ENCODE results near the gene ZNF541. TPM values are rescaled to one million over a fixed set of nuclear protein-coding genes. Genes with fewer than 3 reads are reported as not detected.
A peak's percentile ranks its signal among the peaks of the same experiment; 100 is the strongest.

Gene ZNF541
- total RNA-seq, 4 donors from 2014 or later, result 0.17 to 0.23 (median 0.19) TPM; not detected in 1

- 51% methylated on average over 6 of the region's 6 CpGs for WGBS
- H3K4me1 ChIP-seq, result no peaks in the 10 kb centered on the region
Observed at GRCh38 chr19:47582320-47582909, 9.5 kb upstream of the ZNF541 start.

GRCh38 chr19:47581605-47582319 lies 8.8 kb upstream of the ZNF541 start:
- Histone ChIP-seq H3K27me3 (no peaks in the 10 kb centered on the region), H3K4me1 (no peaks in the 10 kb centered on the region), H3K27ac (replicated peaks in 1 of 4) (no peak overlapping the region), H3K9me3 (no peaks in the 10 kb centered on the region), H3K4me3 (no peak overlapping the region), H3K36me3 (no peaks in the 10 kb centered on the region)
- TF ChIP-seq EP300 (IDR thresholded peaks at IDR 0.05) (no peak), POLR2AphosphoS5 (IDR thresholded peaks at IDR 0.05) (no peak)
- 67% methylated on average over 6 of the region's 6 CpGs for WGBS
- no peak for DNase-seq (ENCODE audit: extremely low spot score)
- intact Hi-C loops (cut with DNase I), result no loop called here

More at GRCh38 chr19:47582320-47582909, 9.5 kb upstream of the ZNF541 start:
- Histone ChIP-seq H3K27ac (replicated peaks in 1 of 4) (no peak overlapping the region), H3K27me3 (no peaks in the 10 kb centered on the region), H3K36me3 (no peaks in the 10 kb centered on the region), H3K4me3 (no peak overlapping the region), H3K9me3 (no peaks in the 10 kb centered on the region)
- TF ChIP-seq POLR2AphosphoS5 (IDR thresholded peaks at IDR 0.05) (no peak), POLR2A (IDR thresholded peaks at IDR 0.05; ENCODE audit: low read depth) (no peak), EP300 (IDR thresholded peaks at IDR 0.05) (no peak), CTCF (IDR thresholded peaks at IDR 0.05) (no peak)
- DNase-seq (ENCODE audit: extremely low spot score), result no peak
- intact Hi-C loops (cut with DNase I), result no loop called here

GRCh38 chr19:47580397-47580796 lies 7.4 kb upstream of the ZNF541 start:
- 85% methylated on average over 3 of the region's 3 CpGs for WGBS
- Histone ChIP-seq H3K4me1 (no peaks in the 10 kb centered on the region), H3K27me3 (no peaks in the 10 kb centered on the region), H3K27ac (replicated peaks in 1 of 4) (no peak overlapping the region), H3K9me3 (no peaks in the 10 kb centered on the region), H3K36me3 (no peaks in the 10 kb centered on the region), H3K4me3 (no peak overlapping the region)
- TF ChIP-seq EP300 (IDR thresholded peaks at IDR 0.05), result no peak
- TF ChIP-seq CTCF (IDR thresholded peaks at IDR 0.05), result no peak
- TF ChIP-seq POLR2AphosphoS5 (IDR thresholded peaks at IDR 0.05), result no peak
- no peak for TF ChIP-seq POLR2A (IDR thresholded peaks at IDR 0.05; ENCODE audit: low read depth)
- DNase-seq (ENCODE audit: extremely low spot score), result no peak
- intact Hi-C loops (cut with DNase I), result no loop called here

GRCh38 chr19:47572635-47573034 lies 313 bp downstream of the ZNF541 start:
- DNase-seq (ENCODE audit: extremely low spot score), result no peak
- peak overlapping the region; percentile 46 to 58 (median 50) for H3K4me3 ChIP-seq
- H3K9me3 ChIP-seq, result no peaks in the 10 kb centered on the region
- H3K27me3 ChIP-seq, result no peaks in the 10 kb centered on the region
- no peak overlapping the region for H3K27ac ChIP-seq (replicated peaks in 1 of 4)
- H3K36me3 ChIP-seq, result no peaks in the 10 kb centered on the region
- TF ChIP-seq POLR2AphosphoS5 (IDR thresholded peaks at IDR 0.05) (no peak), CTCF (IDR thresholded peaks at IDR 0.05) (no peak), EP300 (IDR thresholded peaks at IDR 0.05) (no peak), POLR2A (IDR thresholded peaks at IDR 0.05; ENCODE audit: low read depth) (no peak)
- peaks cover 3 to 13% (median 12%) of the 10 kb centered on the region in 4 donors for H3K4me1 ChIP-seq
- WGBS, result 72% methylated on average over 22 of the region's 22 CpGs
- intact Hi-C loops (cut with DNase I), result no loop called here

- no peak for DNase-seq (ENCODE audit: extremely low spot score)
- peaks cover 3 to 13% (median 12%) of the 10 kb centered on the region in 4 donors for H3K4me1 ChIP-seq
- 87% methylated on average over 9 of the region's 9 CpGs for WGBS
- H3K27ac ChIP-seq (replicated peaks in 1 of 4), result no peak overlapping the region
- H3K4me3 ChIP-seq, result no peak overlapping the region
- intact Hi-C loops (cut with DNase I), result no loop called here
- H3K36me3 ChIP-seq, result no peaks in the 10 kb centered on the region
- no peak for TF ChIP-seq POLR2AphosphoS5 (IDR thresholded peaks at IDR 0.05)
- TF ChIP-seq CTCF (IDR thresholded peaks at IDR 0.05), result no peak
- TF ChIP-seq POLR2A (IDR thresholded peaks at IDR 0.05; ENCODE audit: low read depth), result no peak
- no peak for TF ChIP-seq EP300 (IDR thresholded peaks at IDR 0.05)
- no peaks in the 10 kb centered on the region for H3K27me3 ChIP-seq
- H3K9me3 ChIP-seq, result no peaks in the 10 kb centered on the region
Observed at GRCh38 chr19:47569331-47569730, 3.6 kb downstream of the ZNF541 start.
